Limb (tissue), 2 donors: ENCODE data around the gene IL23A.
"Not testable (repeated sequence)": the region's sequence is repeated elsewhere in the genome, so short reads cannot be mapped to it uniquely, and the experiment has no call there.

Experiments used
- DNase-seq, 2 donors: peaks; one replicate each; pipeline ENCODE4 v3.0.0-alpha.2; 2016; ENCODE audit errors: extremely low spot score in 2 of 2

IL23A gene, protein sequence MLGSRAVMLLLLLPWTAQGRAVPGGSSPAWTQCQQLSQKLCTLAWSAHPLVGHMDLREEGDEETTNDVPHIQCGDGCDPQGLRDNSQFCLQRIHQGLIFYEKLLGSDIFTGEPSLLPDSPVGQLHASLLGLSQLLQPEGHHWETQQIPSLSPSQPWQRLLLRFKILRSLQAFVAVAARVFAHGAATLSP

DNA sequence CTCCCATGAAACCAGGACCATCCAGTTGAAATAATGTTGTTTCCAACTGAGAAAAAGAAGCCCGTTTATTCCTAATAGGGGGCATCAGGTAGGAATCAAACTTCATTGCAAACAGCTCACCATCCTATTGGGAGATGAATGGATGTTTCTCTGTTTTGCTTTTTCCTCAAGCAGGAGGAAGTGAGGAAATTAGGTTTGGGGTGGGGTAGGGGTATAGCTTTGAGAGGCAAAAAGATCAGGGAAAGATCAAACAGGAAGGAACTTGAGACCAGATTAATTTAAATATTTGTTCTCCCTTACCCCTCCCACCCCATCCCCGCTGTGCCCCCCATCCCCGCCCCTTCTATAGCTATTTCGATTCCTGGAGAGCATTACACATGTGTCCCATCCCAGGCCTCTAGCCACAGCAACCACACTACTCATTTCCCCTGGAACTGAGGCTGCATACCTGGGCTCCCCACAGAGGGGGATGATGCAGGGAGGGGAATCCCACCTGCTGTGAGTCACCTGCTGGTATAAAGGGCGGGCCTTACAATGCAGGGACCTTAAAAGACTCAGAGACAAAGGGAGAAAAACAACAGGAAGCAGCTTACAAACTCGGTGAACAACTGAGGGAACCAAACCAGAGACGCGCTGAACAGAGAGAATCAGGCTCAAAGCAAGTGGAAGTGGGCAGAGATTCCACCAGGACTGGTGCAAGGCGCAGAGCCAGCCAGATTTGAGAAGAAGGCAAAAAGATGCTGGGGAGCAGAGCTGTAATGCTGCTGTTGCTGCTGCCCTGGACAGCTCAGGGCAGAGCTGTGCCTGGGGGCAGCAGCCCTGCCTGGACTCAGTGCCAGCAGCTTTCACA, at the start of gene IL23A:
Gene IL23A (plus strand): TSS at position 577 of the 850 bp plus-strand sequence. CDS start 161 bp downstream, at position 738.
- no peak for DNase-seq

- no peak for DNase-seq
These were observed 44.9 kb upstream of the IL23A start for GRCh38 chr12:56293795-56294194.

DNA sequence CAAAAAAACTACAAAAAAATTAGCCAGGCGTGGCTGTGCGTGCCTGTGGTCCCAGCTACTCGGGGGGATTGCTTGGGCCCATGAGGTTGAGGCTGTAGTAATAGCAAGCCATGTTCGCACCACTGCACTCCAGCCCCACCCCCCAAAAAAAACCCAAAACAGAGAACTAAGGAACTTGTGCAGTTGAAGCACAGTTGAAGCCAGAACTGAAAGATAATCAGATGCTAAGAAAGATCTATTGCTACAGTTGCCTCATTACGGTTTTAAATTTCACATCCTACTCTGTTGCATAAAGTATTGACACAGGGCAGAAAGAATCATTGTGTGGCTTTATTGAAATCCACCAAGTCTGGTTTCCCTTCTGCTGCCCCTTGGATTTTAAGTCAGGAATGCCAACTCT, 42.4 kb upstream of the IL23A start:
- DNase-seq: no peak

DNA sequence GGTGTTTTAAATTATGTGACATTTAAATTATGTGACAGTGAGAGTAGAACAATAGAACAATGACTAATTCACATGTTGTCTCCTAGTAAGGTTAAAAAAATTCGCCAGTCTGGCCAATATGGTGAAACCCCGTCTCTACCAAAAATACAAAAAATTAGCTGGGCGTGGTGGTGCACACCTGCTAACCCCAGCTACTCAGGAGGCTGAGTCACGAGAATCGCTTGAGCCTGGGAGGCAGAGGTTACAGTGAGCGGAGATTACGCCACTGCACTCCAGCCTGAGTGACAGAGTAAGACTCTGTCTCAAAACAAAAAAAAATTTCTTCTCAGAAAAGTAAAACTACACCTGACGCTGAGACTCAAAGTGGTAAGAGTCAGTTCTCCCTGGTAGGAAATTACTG, 41.3 kb upstream of the IL23A start:
- DNase-seq: no peak

DNA sequence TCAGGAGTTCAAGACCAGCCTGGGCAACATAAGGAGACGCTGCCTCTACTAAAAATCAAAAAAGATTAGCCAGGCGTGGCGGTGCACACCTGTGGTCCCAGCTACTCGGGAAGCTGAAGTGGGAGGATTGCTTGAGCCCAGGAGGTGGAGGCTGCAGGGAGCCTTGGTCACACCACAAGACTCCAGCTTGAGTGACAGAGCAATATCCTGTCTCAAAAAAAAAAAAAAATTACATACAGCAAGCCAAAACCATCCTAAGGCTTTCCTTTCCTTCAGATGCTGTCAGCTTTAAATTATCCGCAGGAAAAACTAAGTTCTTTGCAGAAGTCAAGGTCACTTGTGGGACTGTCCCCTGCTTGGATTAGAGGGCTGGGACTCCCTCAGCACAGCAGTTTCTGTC, 39.9 kb upstream of the IL23A start:
- no peak for DNase-seq

GRCh38 chr12:56299308-56299852, 39.3 kb upstream of the IL23A start:
- DNase-seq: no peak

GRCh38 chr12:56299853-56300643, 38.6 kb upstream of the IL23A start, which contains the start of gene CS:
Gene CS, minus strand, starts transcription at chr12:56300330. Its CDS starts 129 bp downstream, at chr12:56300201.
- peak; percentile 98 to 99 for DNase-seq

DNA sequence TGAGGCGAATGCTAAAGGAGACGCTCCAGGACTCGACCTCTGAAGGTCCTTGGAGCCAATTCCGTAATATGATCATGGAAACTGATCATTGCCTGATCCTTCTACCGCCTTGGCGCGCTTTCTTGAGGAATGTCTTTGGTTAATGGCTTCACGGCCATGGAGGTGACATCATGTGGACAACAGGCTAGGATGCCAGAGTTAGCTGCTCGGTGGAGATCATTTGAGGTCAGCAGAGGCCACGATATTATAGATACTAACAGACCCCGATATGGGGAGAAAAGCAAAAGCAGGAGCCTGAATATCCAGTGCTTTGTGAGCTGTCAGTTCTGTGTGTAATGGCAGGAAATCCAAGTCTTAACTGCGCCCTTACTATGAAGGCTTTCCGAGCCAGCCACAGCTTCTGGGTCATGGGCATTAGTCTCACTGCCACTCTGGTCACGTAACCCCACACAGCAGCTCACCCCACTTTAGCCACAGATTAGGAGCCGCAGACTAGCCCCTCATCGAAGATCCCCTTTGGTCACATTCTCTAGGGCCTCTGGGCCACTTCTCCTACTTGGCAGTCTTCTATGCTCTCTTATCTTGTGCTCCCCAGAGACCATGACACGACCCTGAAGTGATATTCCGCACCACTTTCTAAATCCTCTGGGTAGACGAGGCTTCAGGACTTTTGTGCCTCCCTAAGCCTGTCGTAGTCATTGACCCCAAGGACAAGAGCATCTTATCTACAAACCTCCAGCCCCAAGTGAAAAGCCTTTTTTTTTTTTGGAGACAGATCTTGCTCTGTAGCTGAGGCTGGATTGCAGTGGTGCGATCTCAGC, 37.8 kb upstream of the IL23A start:
- no peak for DNase-seq

GRCh38 chr12:56304276-56304675, 34.4 kb upstream of the IL23A start:
- no peak for DNase-seq

DNA sequence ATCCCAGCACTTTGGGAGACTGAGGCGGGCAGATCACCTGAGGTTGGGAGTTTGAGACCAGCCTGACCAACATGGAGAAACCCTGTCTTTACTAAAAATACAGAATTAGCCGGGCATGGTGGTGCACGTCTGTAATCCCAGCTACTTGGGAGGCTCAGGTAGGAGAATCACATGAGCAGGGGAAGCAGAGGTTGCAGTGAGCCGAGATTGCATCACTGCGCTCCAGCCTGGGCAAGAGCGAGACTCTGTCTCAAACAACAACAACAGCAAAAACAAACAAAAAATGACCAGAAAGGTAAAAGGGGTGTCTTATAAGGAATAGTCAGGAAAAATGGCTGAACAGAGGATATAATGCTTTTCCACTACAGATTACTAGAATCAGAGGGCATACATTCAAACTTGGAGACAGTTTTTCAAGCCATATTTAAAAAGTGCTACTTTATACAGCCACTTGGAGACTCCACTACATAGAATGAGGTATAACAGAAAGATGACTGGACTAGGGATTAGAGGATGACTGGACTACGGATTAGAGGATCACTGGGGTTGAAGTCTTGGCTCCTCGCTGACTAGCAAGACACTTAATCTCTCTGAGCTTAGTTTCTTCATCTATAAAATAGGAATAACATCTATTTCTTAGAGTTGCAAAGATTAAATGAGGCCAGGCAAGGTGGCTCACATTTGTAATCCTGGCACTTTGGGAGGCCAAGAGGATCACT, 33.7 kb upstream of the IL23A start:
- no peak for DNase-seq

GRCh38 chr12:56307221-56307965, 31.3 kb upstream of the IL23A start:
- DNase-seq: no peak

DNA sequence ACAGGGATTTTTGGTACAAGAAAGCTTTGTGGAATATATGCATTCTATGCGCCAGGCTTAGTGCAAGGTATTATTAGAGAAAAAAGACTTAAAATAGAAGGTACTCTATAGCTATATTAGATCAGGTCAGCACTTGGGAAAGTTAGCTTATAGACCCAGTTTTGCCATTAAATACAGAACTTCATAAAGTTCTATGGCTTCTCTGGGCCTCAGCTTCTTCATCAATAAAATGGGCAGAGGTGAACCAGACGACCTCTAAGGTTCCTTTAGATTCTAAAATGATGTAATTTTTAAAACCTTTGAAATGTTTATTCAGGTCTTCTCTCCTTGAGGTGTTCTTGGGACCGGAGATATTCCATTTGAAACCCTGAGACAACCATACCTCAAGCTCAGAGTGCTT, 30.0 kb upstream of the IL23A start:
- no peak for DNase-seq

DNA sequence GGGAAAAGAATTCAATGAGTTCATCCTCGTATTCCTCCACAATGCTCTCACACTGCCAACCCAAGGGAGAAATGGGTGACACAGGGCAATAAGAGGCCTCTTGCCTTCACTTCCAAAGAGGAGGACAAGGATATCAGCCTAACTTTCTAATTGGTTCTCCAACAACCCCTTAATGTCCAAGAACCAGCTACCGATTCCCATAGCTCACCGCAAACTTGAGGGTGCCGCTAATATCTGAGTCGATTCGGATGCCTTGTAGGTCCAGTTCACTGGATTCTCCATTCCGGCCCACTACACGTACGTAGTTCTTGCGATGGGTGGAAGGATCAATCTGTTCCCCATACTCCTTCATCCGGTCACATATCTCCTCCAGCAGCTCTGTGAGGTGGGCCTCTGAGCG, 27.7 kb upstream of the IL23A start:
- DNase-seq: no peak

- peak in 1 of 2 donors; percentile 60 for DNase-seq
These were observed 23.4 kb upstream of the IL23A start for GRCh38 chr12:56315249-56315621.

- peak; percentile 94 to 97 for DNase-seq
These were observed 22.8 kb upstream of the IL23A start, which contains the start of gene CNPY2 for GRCh38 chr12:56315622-56316473. Gene CNPY2, minus strand, starts transcription at chr12:56315988. Its CDS starts 771 bp downstream, at chr12:56315217.

DNA sequence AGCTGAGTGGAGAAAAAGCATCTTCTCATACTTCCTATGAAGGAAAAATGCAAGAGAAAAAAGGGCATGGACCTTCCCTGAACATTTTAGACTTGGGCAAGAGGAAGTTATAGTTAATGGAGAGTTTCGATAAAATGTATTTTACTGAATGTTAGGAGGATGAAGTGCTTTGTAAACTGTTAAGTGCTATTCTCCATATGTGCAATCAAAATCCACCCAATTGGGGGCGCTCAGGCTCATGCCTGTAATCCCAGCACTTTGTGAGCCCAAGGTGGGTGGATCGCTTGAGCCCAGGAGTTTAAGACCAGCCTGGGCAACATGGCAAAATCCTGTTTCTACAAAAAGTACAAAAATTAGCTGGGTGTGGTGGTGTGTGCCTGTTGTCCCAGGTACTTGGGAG, 21.0 kb upstream of the IL23A start:
- DNase-seq: no peak

DNA sequence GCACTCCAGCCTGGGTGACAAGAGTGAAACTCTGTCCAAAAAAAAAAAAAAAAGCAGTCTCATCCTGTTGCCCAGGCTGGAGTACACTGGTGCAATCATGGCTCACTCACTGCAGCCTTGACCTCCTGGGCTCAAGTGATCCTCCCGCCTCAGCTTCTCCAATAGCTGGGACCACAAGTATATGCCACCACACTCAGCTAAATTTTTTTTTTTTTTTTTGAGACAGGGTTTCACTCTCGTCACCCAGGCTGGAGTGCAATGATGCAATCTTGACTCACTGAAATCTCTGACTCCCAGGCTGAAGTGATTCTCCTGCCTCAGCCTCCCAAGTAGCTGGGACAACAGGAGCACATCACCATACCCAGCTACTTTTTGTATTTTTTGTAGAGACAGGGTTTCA, 17.7 kb upstream of the IL23A start:
- no peak for DNase-seq

- DNase-seq: not testable (repeated sequence)
These were observed 17.1 kb upstream of the IL23A start for GRCh38 chr12:56321610-56322009.

- DNase-seq: no peak
These were observed 14.5 kb upstream of the IL23A start for GRCh38 chr12:56324206-56324605.
